NCI-H774 (cell line): Measurements from ENCODE around the gene FBXL20.
"Not testable (repeated sequence)": the region's sequence is repeated elsewhere in the genome, so short reads cannot be mapped to it uniquely, and the experiment has no call there.

Source experiments
- DNase-seq: peaks from one replicate; lab custom pipeline; 2025; lab: John Stamatoyannopoulos, UW

Gene FBXL20

GRCh38 chr17:39385040-39385439 lies 16.4 kb downstream of the FBXL20 start:
- DNase-seq: no peak

GRCh38 chr17:39380144-39380543 lies 21.3 kb downstream of the FBXL20 start:
- no peak for DNase-seq

- DNase-seq: no peak
Measured at GRCh38 chr17:39376434-39376833, 25.0 kb downstream of the FBXL20 start.

GRCh38 chr17:39367805-39368204 lies 33.6 kb downstream of the FBXL20 start:
- not testable (repeated sequence) for DNase-seq

- DNase-seq: no peak
Measured at GRCh38 chr17:39365872-39366271, 35.6 kb downstream of the FBXL20 start.

- DNase-seq: no peak
Measured at GRCh38 chr17:39365242-39365641, 36.2 kb downstream of the FBXL20 start.

- no peak for DNase-seq
Measured at GRCh38 chr17:39364236-39365025, 37.0 kb downstream of the FBXL20 start.

GRCh38 chr17:39361064-39361463 lies 40.4 kb downstream of the FBXL20 start:
- no peak for DNase-seq

GRCh38 chr17:39360537-39360936 lies 40.9 kb downstream of the FBXL20 start:
- no peak for DNase-seq

GRCh38 chr17:39359994-39360393 lies 41.4 kb downstream of the FBXL20 start:
- no peak for DNase-seq

- DNase-seq: no peak
Measured at GRCh38 chr17:39357986-39358385, 43.4 kb downstream of the FBXL20 start.

- no peak for DNase-seq
Measured at GRCh38 chr17:39357488-39357887, 43.9 kb downstream of the FBXL20 start.

- no peak for DNase-seq
Measured at GRCh38 chr17:39352986-39353385, 48.4 kb downstream of the FBXL20 start.

GRCh38 chr17:39352511-39352910 lies 48.9 kb downstream of the FBXL20 start:
- DNase-seq: no peak

GRCh38 chr17:39351508-39351907 lies 49.9 kb downstream of the FBXL20 start:
- no peak for DNase-seq

- DNase-seq: no peak
Measured at GRCh38 chr17:39349246-39349645, 52.2 kb downstream of the FBXL20 start.

GRCh38 chr17:39346863-39347262 lies 54.6 kb downstream of the FBXL20 start:
- DNase-seq: not testable (repeated sequence)

- no peak for DNase-seq
Measured at GRCh38 chr17:39341541-39341940, 59.9 kb downstream of the FBXL20 start.

- DNase-seq: no peak
Measured at GRCh38 chr17:39340731-39341130, 60.7 kb downstream of the FBXL20 start.

- no peak for DNase-seq
Measured at GRCh38 chr17:39339272-39339671, 62.2 kb downstream of the FBXL20 start.

GRCh38 chr17:39337649-39338048 lies 63.8 kb downstream of the FBXL20 start:
- DNase-seq: not testable (repeated sequence)

- no peak for DNase-seq
Measured at GRCh38 chr17:39335704-39336223, 65.7 kb downstream of the FBXL20 start.

GRCh38 chr17:39334008-39334744 lies 67.2 kb downstream of the FBXL20 start:
- not testable (repeated sequence) for DNase-seq
